BE2C (cell line): Measurements from ENCODE around the gene IFNG-AS1.

Experiments
- DNase-seq: peaks from one replicate; pipeline ENCODE4 v3.0.0-alpha.2; 2020
- H3K27me3 ChIP-seq: fragments of 250-450 bp; sonication (Bioruptor Pico); 2 replicates; pipeline ENCODE4 v1.5.1; 2020; ENCODE audit warnings: mild to moderate bottlenecking
- H3K36me3 ChIP-seq: fragments of 250-450 bp; sonication (Bioruptor Pico); 2 replicates; pipeline ENCODE4 v1.5.1; 2020; ENCODE audit warnings: mild to moderate bottlenecking
- H3K4me1 ChIP-seq: fragments of 250-450 bp; sonication (Bioruptor Pico); 2 replicates; pipeline ENCODE4 v1.5.1; 2020
- H3K4me3 ChIP-seq: 2 replicates; pipeline ENCODE4 v1.5.1; 2011; ENCODE audit warnings: low read depth, low read length
- H3K9me3 ChIP-seq: fragments of 250-450 bp; sonication (Bioruptor Pico); 2 replicates; pipeline ENCODE4 v1.5.1; 2020
- TF ChIP-seq, protein P1 (sequence below): IDR thresholded peaks from 2 replicates; pipeline ENCODE4 v1.5.1; 2012; ENCODE audit warnings: mild to moderate bottlenecking, low read depth, low read length

The IFNG-AS1 gene

DNA sequence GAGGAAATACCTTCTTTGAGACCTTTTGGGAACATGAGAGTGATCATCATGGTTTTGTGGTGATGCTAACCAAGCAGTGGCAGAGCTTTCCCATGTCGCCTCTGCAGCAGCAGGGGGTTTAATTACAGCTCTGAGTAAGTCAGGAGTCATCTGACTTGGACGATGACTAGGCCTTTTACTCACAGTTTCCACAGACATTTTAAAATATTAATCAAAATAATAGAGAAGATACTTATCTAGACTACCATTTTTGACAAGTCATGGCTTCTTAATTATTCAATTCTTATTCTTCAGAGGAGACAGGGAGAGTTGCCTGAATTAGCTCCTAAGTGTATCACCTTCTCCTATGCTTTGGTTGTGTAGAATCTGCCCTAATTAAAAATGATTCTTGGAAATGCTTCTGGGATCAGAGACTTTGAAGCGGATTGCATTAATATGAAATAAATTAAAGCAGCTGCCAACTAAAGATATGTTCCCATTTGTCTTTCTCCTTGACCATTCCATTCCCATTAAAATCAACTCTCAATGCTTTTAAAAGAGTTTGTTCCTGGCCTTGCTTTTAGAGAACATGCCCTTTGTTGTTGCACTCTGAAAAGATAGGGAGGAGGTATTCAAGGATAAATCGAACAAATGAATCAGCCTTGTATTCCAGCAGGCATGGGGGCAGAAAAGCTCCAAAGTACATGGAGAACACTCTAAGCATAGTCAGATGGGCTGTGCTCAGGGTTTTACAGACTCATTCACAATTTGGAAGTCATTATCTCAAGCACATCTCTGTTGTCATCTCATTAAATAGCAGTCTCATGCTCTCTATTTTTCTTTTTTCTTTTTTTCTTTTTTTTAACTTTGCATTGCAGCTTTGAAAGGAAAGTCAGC is 7.7 kb upstream of the IFNG-AS1 start:
- Histone ChIP-seq H3K36me3 (no peaks in the 10 kb centered on the region), H3K4me1 (no peaks in the 10 kb centered on the region), H3K9me3 (peaks cover 1% of the 10 kb centered on the region; the same call in 1 of the 2 replicates), H3K27me3 (no peaks in the 10 kb centered on the region), H3K4me3 (no peak overlapping the region)
- DNase-seq = no peak
- TF ChIP-seq, protein P1, sequence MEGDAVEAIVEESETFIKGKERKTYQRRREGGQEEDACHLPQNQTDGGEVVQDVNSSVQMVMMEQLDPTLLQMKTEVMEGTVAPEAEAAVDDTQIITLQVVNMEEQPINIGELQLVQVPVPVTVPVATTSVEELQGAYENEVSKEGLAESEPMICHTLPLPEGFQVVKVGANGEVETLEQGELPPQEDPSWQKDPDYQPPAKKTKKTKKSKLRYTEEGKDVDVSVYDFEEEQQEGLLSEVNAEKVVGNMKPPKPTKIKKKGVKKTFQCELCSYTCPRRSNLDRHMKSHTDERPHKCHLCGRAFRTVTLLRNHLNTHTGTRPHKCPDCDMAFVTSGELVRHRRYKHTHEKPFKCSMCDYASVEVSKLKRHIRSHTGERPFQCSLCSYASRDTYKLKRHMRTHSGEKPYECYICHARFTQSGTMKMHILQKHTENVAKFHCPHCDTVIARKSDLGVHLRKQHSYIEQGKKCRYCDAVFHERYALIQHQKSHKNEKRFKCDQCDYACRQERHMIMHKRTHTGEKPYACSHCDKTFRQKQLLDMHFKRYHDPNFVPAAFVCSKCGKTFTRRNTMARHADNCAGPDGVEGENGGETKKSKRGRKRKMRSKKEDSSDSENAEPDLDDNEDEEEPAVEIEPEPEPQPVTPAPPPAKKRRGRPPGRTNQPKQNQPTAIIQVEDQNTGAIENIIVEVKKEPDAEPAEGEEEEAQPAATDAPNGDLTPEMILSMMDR = no peak

DNA sequence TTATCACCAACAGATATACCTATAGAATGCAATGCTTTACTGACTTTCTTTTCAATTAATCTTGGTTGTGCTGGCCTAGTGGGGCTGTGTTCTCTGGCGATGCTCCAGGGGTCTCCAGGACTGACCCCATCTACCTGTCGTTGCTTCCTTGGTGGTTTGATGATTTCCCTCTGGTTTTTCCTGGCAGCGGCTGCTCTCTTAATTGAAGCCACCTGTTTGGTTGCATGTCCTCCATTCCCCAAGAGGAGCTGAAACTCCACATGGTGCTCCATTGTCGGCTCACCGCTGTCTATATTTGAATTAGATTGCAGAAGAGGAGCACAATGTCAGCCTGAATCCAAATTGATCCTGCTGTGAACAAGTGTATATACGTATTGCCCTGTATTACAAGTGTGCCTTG is 7.1 kb upstream of the IFNG-AS1 start:
- no peaks in the 10 kb centered on the region for H3K4me1 ChIP-seq
- no peaks in the 10 kb centered on the region for H3K36me3 ChIP-seq
- TF ChIP-seq, protein P1 = no peak
- no peaks in the 10 kb centered on the region; the same call in 1 of the 2 replicates for H3K9me3 ChIP-seq
- no peak overlapping the region for H3K4me3 ChIP-seq
- no peaks in the 10 kb centered on the region for H3K27me3 ChIP-seq
- no peak for DNase-seq

DNA sequence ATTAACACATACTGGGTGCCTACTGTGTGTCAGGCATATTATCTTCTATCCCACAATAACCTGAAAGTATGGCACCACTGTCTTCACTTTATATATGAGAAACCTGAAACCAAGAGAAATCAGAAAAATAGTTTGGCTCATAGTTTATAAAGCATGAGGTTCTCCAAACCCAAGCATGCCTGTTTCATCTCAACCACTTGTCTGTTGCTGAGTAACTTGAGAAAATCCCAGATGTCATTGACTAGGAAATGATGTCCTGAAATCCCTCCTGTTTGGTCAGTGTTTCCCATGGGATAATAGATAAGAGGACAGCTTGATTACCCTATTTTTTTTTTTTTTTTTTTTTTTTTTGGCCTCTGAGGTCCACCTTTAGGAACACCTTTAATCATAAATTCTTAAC is 2.6 kb upstream of the IFNG-AS1 start:
- Histone ChIP-seq H3K4me3 (no peak overlapping the region), H3K9me3 (no peaks in the 10 kb centered on the region; the same call in 1 of the 2 replicates), H3K36me3 (no peaks in the 10 kb centered on the region), H3K4me1 (no peaks in the 10 kb centered on the region), H3K27me3 (no peaks in the 10 kb centered on the region)
- no peak for DNase-seq
- TF ChIP-seq, protein P1 = no peak

DNA sequence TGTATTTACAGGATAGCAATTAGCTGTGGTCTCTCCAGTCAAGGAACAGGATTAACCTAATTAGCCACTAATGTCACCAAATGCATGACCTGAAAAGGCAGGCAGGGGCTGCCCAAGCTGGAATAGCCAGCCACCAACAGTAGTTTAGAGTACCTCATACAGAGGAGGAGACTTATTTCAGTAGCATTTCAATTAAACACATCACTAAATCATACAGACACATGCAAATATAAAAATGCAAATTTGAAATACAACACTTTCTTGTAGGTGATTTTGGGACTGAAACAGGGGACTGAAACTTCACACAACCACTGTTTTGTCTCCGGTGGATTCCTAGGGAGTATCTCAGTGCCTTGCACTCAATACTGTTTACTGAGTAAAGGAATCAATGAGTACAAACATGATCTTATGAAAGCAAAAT is 636 bp upstream of the IFNG-AS1 start:
- H3K4me1 ChIP-seq = no peaks in the 10 kb centered on the region
- H3K9me3 ChIP-seq = no peaks in the 10 kb centered on the region; the same call in 1 of the 2 replicates
- no peak for DNase-seq
- H3K36me3 ChIP-seq = no peaks in the 10 kb centered on the region
- TF ChIP-seq, protein P1 = no peak
- no peak overlapping the region for H3K4me3 ChIP-seq
- no peaks in the 10 kb centered on the region for H3K27me3 ChIP-seq

DNA sequence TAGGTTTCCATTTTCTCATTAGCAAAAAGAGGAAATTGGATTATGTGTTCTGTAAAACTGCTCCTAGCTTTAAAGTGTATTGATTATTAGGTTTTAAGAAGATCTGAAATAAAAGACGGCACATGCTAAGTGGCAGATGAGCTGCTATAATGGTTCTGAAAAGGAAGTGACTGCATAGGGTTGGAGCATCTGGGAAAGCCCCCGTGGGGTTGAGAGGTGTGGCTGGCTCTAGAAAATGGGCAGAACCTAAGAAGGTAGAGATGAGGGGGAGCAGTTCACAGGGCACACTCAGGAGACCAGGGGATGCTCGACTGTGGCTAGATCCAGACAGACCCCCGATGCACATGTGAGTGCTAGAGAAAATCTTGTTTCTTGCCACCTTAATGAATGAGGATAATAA is 1.9 kb downstream of the IFNG-AS1 start:
- Histone ChIP-seq H3K4me1 (no peaks in the 10 kb centered on the region), H3K36me3 (no peaks in the 10 kb centered on the region), H3K4me3 (no peak overlapping the region), H3K27me3 (no peaks in the 10 kb centered on the region), H3K9me3 (no peaks in the 10 kb centered on the region)
- TF ChIP-seq, protein P1 = no peak
- no peak for DNase-seq

DNA sequence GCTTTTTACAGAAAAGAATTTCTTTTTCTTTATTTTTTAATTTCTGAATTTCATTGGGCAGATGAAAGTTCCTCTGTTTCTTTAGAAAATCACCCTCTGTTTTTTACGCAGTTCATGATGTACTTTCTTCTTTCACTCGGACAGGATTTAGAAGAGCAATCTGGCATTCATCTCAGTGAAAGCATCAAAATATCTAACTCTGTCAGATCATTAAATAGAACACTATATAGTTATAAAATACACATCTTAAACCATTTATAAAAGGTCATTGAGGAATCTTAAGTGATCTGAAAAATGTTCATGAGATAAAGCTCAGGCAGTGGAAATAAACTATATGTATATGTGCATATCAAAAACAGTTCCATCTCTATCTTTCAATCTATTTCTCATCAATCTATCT is 3.9 kb downstream of the IFNG-AS1 start:
- no peaks in the 10 kb centered on the region for H3K36me3 ChIP-seq
- H3K4me3 ChIP-seq = no peak overlapping the region
- DNase-seq = no peak
- H3K27me3 ChIP-seq = no peaks in the 10 kb centered on the region
- no peaks in the 10 kb centered on the region for H3K9me3 ChIP-seq
- H3K4me1 ChIP-seq = no peaks in the 10 kb centered on the region
- TF ChIP-seq, protein P1 = no peak
